HG03442 (cell line): Measurements from ENCODE around the gene KCNJ18.
"Not testable (repeated sequence)": the region's sequence is repeated elsewhere in the genome, so short reads cannot be mapped to it uniquely, and the experiment has no call there.

ENCODE experiments used
- ATAC-seq: cut with Tn5 transposase; IDR thresholded peaks from one replicate; pipeline ENCODE4 v1.9.1; 2021; ENCODE audit warnings: mild to moderate bottlenecking, moderate library complexity; ENCODE audit not compliant: unreplicated experiment

Gene KCNJ18

DNA sequence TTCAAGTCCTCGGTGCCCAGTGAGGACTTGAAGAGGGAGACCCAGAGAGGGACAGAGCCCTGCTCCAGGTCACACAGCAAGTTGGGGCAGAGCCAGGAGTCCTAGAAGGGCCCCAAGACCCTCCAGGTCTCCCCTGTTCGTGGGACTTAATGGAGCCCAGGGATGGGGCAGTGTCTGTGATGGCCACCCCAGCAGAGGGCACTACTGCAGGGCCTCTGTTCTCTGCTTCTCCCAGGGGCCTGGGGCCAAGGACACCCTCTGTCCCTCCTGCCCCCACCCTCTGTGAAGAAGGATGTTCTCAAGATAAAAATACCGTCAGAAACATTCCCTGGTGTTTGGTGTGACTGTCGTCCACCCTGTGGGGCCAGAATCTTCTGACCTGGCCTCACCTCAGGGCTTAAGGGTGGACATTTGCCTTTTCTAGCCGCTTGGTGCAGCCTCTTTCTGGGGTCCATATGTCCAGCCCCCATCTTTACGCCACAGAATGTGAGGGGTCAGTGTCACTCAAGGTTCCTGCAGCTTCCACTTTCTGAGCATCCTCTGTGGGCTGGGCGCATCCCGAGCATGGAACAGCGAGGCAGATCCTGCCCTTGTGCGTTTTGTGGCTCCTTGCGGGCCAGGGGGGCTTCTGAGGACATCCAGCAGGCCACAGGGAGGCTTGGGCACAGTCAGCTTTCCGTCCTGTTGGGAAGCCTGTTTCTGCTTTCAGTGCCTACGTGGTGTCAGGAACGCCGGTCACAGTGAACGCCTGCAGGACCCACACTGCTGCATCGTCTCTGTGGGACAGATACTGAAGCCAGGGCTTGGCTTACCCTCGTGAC, at the start of gene KCNJ18:
Gene KCNJ18 (plus strand): TSS at position 641 of the 821 bp plus-strand sequence. CDS start 10,264 bp downstream, outside the sequence.
- not testable (repeated sequence) for ATAC-seq

DNA sequence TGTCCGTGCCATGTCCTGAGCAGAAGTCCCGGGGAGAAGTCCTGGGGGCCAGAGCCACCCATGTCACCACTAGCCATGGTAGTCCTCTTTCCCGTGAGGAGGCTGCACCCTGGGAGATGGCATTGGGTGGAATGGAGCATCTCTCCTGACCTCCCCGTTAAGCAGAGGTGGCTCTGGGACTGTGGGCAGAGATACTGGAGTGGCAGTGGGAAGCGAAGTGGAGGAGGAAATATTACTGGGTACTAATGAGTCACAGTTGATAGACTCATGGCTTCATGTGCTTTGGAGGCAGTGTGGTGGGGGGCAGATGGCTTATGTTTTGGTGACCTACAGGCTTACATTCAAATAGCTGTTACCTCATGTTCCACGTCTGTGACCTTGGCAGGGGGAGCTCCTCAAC, 44.2 kb upstream of the KCNJ18 start:
- not testable (repeated sequence) for ATAC-seq

DNA sequence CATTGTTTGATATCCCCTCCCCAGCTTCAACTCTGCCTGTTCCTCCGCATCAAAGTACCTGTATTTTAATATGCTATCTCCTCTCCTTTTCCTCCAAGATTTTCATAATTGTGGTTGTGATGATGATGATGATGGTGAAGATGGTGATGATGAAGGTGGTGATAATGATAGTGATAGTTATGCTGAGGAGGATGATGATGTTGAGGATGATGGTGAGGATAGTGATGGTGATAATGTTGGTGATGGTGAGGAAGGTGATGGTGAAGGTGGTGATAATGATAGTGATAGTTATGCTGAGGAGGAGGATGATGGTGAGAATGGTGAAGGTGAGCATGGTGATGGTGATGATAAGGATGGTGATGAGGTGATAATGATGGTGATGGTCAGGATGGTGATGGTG, 42.3 kb upstream of the KCNJ18 start:
- not testable (repeated sequence) for ATAC-seq

DNA sequence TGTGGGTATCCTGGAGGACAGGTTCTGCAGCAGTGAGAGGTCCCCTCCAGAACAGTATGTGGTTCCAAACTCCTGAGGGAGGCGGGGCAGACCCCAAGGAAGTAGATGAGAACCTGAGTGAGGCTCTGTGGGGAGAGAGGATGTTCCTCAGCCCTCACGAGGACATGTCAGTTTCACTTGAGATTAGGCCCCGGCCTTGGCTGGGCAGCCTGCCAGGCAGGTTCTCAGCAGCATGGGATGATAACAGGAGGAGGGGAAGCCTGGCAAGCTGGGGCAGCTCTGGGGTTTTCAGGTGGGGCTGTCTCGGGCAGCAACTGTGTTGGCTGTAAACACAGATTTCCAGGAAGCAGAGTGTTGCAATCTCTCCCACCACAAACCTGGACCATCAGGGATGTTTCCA, 40.3 kb upstream of the KCNJ18 start:
- ATAC-seq: not testable (repeated sequence)

DNA sequence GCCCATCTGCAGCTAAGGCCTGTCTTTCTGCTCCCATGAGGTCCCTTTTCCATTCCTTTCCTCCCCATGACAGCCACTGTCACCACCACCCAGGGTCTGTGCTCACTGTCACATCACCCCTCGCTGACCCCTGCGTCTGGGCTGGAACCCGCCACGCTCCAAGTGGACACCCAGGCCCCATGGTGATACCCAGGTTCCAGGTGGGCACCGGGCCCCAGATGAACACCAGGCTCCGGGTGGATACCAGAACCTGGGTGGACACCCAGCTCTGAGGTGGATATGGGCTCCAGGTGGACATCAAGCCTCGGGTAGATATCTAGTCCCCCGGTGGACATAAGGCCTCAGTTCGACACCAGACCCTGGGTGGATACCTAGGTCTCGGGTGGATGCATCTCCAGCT, 39.1 kb upstream of the KCNJ18 start:
- not testable (repeated sequence) for ATAC-seq

DNA sequence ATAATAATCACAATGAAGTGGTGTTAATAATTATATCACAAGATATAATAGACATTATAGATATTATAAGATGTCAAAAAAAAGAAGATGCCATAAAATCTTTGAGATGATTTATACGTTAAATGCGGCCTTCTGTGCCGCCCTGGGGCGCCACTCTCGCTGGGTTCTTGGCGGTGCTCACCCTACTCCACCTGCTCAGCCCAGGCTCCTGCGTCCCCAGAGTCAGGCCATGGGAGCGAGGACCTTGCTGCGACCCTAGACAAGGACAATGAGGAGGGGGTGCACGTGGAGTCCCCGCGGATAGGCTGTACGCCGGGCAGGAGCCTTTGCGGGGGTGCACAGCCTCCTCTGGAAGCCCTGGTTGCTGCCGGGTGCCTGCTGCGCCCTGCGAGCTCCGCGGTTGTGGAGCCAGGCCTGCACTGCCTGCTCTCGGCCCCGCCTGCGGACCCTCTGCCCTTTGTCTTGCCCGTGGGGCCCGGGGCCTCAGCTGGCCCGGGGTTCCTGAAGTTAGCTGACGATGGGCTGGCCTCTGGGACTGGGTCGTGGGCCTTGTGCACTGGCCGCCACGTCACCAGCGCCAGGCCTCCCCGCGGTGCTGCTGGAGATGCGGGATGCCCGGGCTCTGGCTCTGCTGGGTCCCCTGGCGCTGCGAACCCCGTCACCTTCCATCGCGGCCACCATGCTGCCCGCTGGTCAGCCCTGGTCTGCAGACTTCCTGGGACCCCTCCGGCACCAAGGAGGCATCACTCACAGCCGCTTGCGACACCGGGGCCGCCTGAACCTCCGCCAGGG, 35.6 kb upstream of the KCNJ18 start:
- not testable (repeated sequence) for ATAC-seq

DNA sequence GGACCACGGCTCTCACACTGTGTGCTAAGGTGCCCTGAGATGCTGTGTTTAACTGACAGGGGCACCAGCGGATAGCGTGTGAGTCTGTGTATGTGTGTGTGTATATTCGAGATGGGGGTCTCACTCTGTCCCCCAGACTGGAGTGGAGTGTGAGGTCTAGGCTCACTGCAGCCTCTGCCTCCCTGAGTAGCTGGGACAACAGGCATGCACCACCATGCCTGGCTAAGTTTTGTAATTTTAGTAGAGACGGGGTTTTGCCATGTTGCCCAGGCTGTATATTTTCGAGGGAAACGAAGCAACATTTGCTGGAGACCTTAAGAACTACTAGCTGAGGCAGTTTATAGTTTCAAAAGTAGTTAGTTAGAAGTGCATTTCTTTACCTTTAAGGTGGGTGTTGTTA, 32.7 kb upstream of the KCNJ18 start:
- not testable (repeated sequence) for ATAC-seq

DNA sequence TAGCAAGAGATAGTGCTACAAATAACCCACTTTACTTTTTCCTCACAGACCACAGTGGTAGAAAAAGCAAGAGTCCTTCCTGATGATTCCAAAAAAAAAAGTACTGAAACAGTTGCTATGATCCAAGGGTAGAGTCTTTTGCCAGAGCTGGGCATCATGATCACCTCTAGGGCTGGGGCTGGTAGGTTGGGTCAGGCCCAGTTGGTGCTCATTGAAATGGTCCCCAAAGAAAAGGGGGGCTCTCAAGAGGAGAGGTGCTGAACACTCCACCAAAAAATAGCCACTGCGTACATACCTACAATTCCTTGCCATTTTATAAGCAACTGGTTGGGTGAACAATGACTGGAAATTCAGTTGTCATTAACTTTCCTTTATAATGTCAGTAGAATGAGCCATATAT, 30.9 kb upstream of the KCNJ18 start:
- ATAC-seq: not testable (repeated sequence)

DNA sequence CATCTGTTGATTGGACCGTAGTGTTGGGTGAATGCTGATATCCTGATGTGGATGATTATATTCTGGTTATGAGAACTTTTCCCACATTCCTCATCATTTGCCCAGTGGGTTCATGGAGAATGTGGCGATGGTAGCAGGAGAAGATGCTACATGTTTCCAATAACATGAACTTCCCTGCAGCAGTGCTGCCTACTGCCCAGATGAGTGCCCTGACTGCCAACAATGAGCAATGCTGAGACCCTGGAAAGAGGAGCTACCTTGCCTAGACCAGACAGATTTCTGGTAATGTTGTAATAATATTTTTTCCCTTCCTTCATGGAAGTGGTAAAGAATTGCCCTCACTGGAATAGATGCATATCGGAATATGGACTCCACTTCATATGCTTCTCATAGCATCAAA, 29.2 kb upstream of the KCNJ18 start:
- ATAC-seq: not testable (repeated sequence)

DNA sequence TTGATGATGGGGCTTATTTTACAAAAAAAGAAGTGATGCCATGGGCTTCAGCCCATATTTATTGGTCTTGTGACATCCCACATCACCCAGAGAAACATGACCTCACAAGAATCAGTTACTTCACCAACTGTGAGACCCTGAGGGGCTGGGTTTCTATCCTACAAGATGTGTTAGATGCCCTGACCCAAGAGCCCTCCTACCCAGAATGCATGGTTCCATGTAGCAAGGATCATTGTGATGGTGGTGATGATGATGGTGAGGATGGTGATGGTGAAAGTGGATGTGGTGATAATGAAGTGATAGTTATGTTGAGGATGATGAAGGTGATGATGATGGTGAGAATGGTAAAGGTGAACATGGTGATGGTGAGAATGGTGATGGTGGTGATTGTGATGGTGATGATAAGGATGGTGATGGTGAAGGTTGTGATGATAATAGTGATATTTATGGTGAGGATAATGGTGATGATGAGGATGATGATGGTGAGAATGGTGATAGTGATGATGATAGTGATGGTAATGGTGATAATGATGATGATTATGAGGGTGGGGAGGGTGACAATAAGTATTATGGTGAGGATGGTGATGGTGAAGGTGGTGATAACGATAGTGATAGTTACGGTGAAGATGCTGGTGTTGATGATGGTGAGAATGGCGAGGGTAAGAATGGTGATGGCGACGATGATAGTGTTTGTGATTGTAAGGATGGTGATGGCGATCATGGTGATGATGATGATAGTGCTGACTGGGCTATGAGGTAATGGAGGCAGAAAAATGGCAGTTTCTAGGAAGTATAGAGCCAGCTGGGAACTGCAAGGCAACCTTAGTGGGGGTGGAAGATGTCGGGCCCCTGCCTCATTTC, 28.5 kb upstream of the KCNJ18 start:
- not testable (repeated sequence) for ATAC-seq

DNA sequence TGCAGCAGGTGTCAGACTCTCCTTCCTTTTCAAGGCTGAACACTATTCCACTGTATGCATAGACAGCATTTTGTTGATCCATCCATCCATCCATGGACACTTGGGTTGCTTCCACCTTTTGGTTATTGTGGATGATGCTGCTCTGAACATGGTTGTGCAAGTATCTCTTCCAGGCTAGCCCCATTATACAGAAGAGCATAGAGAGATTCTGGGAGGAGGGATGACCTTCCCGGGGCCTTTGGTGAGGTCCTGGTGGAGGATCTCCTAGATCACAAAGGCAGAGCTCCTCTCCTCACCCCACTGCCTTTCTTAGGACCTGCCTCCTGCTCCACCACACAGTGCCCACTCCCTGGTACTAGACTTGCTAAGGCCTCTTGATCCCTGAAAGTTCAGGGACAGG, 27.2 kb upstream of the KCNJ18 start:
- not testable (repeated sequence) for ATAC-seq

DNA sequence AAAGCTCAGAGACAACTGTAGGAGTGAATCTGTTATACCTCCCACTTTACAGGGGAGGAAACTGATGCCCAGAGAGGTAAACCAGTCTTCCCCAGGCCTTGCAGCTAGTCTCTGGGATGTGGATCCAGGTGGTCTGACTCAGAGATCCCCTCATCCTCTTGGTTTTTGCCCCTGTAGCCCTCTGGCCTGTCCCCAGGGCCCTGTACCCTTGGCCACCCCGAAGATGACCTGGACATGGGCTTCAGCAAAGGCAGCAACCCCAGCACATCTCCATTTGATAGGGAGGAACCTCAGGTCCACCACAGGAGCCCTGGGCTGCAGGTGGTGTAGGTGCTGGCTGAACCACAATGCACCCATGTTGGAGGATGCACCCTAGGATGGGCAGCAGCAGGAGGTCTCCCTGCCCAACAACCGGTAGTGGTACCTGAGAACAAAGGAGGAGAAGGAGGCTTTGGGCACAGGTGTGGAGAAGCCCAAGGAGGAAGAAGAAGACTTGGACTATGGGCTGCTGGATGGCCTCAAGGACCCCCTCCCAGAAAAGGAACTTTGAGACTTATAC, 26.3 kb upstream of the KCNJ18 start:
- ATAC-seq: not testable (repeated sequence)

DNA sequence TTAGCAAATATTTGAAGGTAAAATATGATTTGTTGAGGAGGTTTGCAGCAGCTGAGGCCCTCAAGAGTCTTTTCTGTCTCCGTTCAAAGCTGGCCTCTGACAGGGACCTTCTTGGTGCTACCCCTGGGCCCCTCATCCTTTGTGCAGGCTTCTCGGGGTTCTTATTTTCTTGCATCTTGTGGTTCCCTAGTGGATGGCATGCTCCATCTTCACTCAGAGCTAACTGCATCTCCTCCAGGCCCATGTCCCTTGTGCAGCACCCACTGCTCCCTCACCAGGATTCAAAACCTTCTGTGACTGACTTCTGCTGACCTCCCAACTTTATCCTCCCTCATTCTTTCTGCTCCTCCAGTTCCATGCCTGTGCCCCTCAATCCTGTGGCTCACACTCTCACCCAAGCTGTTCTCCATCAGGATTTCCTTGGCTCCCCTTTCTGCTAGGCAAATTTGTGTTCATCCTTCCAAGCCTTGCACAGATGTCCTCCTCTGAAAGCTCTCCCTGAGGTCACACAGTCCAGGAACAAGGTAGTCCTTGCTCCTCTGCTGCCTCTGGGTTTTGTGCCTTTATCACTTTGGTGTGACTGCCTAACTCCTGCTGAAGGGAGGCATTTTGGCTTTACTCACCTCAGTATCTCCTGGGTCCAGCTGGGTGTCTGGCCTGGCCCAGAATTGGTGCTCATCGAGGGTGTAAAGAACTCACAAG, 25.5 kb upstream of the KCNJ18 start:
- ATAC-seq: not testable (repeated sequence)

DNA sequence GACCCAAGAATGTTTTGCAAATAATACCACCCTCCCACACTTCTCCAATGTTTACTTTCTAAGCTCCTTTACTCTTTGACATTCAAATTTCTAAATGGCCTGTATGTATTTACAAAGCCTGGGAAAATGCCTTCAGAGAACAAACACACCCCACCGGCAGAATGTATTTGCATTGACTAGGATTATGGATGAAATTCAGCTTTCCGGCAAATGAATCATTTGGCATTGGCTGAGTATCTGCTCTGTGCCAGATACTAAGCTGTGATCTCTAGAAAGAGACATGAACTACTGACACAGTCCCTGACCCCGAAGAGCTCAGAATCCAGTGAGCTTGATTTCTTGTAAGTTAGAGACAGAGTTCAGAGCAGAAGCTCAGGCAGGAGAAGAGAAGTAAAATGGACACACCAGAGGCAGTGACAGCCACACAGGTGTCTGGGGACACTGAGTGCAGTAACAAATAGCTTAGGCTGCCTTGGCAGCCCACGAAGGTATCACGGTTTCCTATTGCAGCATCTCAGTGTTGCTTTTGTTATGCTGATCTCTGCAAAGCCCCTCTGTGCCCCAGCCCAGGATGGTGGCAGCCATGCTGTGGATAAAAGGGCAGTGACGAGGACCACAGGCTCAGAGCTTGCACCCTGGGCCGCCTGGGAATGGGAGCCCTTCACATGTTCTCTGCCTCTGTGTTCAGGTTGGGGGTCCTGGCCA, 24.8 kb upstream of the KCNJ18 start:
- ATAC-seq: not testable (repeated sequence)

DNA sequence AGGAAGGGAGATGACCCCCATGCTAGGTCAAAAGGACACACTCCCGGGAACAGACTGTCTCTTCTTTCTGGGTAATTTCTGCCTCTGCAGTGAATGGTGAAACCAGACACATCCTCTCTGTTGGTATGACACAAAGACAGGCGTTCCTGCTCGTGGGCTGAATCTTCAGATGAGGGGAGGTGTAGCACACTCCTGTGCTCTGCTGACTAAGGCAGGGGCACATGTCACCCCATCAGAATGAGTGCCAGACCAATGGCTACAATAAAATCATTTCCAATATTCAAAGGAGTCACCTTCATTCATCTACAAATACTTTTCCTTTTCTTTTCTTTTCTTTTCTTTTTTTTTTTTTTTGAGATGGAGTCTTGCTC, 24.2 kb upstream of the KCNJ18 start:
- not testable (repeated sequence) for ATAC-seq

DNA sequence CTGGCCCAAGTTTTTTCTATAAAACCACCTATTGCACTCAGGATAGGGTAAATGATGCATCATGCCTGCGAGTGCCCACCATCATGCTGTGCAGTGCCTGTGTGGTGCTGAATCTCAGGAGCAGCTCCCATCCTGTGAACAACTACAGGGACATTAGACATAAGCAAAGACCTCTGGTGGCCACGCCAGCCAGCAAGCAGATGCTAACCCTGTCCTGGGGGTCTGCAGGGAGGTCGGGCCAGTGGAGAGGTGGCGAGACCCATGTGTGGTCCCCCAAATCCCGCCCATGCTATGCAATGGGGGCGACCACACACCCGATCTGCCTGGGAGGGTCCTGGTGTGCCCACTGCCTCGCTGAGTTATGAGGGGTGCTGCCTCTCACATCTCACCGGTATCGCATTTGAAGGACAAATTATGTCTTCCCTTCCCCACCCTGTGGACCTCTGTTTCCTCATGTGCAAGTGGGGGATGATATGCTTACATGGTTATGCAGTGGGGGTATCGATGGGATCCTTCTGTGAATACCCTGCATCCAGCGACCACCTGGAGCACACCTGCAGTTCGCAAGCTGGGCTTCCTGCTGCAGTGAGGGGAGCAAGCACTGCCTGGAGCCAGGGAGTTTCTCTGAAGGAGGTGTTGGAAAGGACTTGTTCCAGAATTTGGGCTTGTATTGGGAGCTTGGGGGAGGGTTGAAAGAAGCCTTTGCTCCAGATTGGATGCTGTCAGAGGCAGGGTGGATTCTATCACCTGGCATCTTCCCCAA, 23.4 kb upstream of the KCNJ18 start:
- ATAC-seq: not testable (repeated sequence)

DNA sequence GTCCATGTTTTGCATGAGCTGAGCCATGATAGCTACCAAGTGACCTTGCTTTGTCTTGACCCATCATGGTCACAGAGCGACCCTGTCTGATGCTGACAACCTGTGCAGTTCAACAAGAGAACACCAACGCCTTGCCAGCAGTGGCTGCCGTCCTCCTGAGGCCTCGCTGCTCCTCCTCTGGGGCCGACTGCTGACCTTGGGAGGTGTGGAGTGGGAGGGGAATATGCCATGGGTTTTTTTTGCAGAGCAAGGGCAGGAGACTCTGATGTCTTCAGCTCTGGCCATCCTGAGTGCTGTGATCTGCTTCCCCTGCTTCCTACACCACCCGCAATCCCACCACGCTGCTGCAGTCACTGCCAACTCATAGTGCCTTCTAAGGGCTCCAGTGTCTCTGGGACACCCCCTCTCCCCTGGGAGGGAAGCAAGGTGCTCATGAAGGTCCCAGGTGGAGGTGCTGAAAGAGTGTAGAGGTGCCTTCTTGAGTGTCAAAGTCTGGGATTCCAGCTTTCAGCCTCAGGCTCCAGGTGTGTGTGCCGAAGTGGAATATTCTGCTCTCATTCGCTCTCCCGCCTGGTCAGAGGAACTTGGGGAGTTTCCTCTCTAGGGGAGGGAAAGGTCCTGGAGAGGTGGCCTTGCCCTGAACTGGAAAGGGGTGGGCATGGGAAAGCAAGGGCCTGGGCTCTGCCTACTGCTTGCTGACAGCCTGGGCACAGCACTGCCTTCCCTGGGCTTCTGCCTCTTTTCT, 22.5 kb upstream of the KCNJ18 start:
- ATAC-seq: not testable (repeated sequence)
